ENCODE data around the gene MEF2C. TPM values are rescaled to one million over a fixed set of nuclear protein-coding genes. Genes with fewer than 3 reads are reported as not detected.
A peak's percentile ranks its signal among the peaks of the same experiment; 100 is the strongest.

The MEF2C gene
- total RNA-seq, 1 experiment from 2014 or later = 1.7 TPM

- peak overlapping the region; percentile 73; the same call in 1 of the 2 replicates for H3K27ac Mint-ChIP-seq
- POLR2A ChIA-PET = no interaction called here
Measured at GRCh38 chr5:88895681-88896501, 12.9 kb upstream of the MEF2C start.

GRCh38 chr5:88892669-88893068 lies 9.7 kb upstream of the MEF2C start:
- ChIA-PET CTCF (interaction anchor here (0.5 kb wide), 1 partner anchor 10 kb away, joined by 3 read pairs; the partner anchor contains the start of gene MEF2C), POLR2A (no interaction called here)
- no peak overlapping the region for H3K27ac Mint-ChIP-seq
- TF ChIP-seq RELA (CRISPR knock-in tag; IDR thresholded peaks at IDR 0.05; ENCODE audit: borderline replicate concordance) = no peak
- no peak for TF ChIP-seq SP1 (CRISPR knock-in tag; conservative IDR thresholded peaks at IDR 0.05)
- no peak for TF ChIP-seq MAX (CRISPR knock-in tag; IDR thresholded peaks at IDR 0.05)
- TF ChIP-seq PREB (CRISPR knock-in tag; IDR thresholded peaks at IDR 0.05; ENCODE audit: borderline replicate concordance) = no peak
- no peak for TF ChIP-seq GRHL2 (CRISPR knock-in tag; IDR thresholded peaks at IDR 0.05; ENCODE audit: insufficient replicate concordance, severe bottlenecking)
- TF ChIP-seq FOXP4 (CRISPR knock-in tag; IDR thresholded peaks at IDR 0.05) = no peak
- no peak for TF ChIP-seq FOXK1 (CRISPR knock-in tag; IDR thresholded peaks at IDR 0.05)
- TF ChIP-seq JUN (CRISPR knock-in tag; IDR thresholded peaks at IDR 0.05) = no peak
- no peak for TF ChIP-seq EMX1 (CRISPR knock-in tag; IDR thresholded peaks at IDR 0.05)
- no peak for TF ChIP-seq GTF2I (CRISPR knock-in tag; conservative IDR thresholded peaks at IDR 0.05)
- no peak for TF ChIP-seq ZNF317 (CRISPR knock-in tag; IDR thresholded peaks at IDR 0.05; ENCODE audit: borderline replicate concordance, low read depth)
- no peak for TF ChIP-seq NFATC4 (CRISPR knock-in tag; IDR thresholded peaks at IDR 0.05)
- TF ChIP-seq MYBL2 (CRISPR knock-in tag; IDR thresholded peaks at IDR 0.05) = no peak
- TF ChIP-seq ZNF263 (CRISPR knock-in tag; IDR thresholded peaks at IDR 0.05; ENCODE audit: low read depth) = no peak
- ATAC-seq (no peak), DNase-seq (ENCODE audit: low spot score) (no peak)
- no peaks in the 10 kb centered on the region for H3K36me3 Mint-ChIP-seq
- H3K9me3 Mint-ChIP-seq = no peaks in the 10 kb centered on the region
- H3K4me3 Mint-ChIP-seq = no peak overlapping the region
- peaks cover 45% of the 10 kb centered on the region for H3K4me1 Mint-ChIP-seq
- H3K27me3 Mint-ChIP-seq (ENCODE audit: low read depth) = peaks cover 27% of the 10 kb centered on the region

More at GRCh38 chr5:88895681-88896501, 12.9 kb upstream of the MEF2C start:
- Mint-ChIP-seq H3K4me1 (peaks cover 46% of the 10 kb centered on the region), H3K4me3 (no peak overlapping the region), H3K27me3 (ENCODE audit: low read depth) (peaks cover 2% of the 10 kb centered on the region; the same call in 1 of the 2 replicates), H3K9me3 (no peaks in the 10 kb centered on the region), H3K36me3 (no peaks in the 10 kb centered on the region)
- no peak for TF ChIP-seq SOX15 (CRISPR knock-in tag; IDR thresholded peaks at IDR 0.05)
- 0 out of 2 replicates have a peak, but pooled peaks have one; percentile 11 for TF ChIP-seq USF2 (CRISPR knock-in tag; IDR thresholded peaks at IDR 0.05)
- TF ChIP-seq ZBTB21 (CRISPR knock-in tag; IDR thresholded peaks at IDR 0.05; ENCODE audit: borderline replicate concordance) = no peak
- no peak for ATAC-seq
- CTCF ChIA-PET = no interaction called here
- DNase-seq (ENCODE audit: low spot score) = no peak
